GM18508 (cell line): ENCODE measurements around the gene DOCK3.
"Not testable (repeated sequence)": the region's sequence is repeated elsewhere in the genome, so short reads cannot be mapped to it uniquely, and the experiment has no call there.

Experiments
- ATAC-seq: cut with Tn5 transposase; IDR thresholded peaks from one replicate; pipeline ENCODE4 v1.9.1; 2021; ENCODE audit warnings: moderate number of reproducible peaks; ENCODE audit not compliant: insufficient read depth, unreplicated experiment

The DOCK3 gene

DNA sequence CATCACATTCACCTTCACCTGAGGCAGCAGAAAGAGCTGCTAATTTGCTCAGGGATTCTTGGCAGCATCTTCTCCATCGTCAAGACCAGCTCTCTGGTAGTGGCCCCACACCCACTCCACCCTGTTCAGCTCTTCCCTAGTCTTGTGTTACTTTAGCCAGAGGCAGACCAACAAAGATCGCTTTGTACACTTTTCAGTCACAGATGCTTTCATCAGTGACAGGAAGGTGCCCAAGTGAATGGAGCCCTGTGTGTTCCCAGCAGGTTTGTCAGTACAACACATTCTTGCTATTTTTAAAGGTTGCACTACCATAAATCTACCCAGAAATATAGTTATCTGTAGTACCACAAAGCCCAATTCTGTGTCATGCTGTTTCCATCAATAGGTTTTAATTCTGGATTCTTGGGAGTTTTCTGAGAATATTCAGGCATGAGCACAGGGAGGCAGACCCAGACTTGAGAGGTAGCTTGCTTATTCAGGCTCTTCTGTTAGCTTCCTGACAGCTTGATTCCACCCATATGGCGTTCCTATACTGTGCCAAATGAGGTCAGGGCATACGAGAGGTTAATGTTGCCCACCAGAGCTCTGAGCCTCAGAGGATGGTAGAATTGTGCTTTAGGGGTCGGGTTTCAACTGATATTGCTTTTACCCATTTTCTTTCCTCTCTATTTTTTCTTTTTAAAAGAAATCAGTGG lies 600.5 kb downstream of the DOCK3 start:
- no peak for ATAC-seq

DNA sequence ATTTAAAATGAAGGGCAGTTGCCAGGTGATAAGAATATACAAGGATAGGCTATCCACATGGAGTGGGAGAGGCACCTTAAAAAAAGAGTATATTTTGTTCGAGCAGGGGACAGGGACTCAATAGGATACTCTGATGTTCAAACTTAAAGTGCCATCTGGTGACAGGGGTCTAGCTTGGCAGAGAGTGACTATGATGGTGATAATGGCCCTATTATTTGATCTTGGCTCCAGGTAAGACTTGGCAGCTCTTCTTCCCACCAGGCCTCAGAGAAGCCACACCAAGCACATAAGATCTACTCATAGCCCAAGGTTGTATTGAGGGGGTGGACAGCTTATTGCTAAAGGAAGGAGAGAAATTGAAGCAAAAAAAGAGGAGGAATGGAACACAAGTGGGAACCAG lies 601.3 kb downstream of the DOCK3 start:
- ATAC-seq = no peak

DNA sequence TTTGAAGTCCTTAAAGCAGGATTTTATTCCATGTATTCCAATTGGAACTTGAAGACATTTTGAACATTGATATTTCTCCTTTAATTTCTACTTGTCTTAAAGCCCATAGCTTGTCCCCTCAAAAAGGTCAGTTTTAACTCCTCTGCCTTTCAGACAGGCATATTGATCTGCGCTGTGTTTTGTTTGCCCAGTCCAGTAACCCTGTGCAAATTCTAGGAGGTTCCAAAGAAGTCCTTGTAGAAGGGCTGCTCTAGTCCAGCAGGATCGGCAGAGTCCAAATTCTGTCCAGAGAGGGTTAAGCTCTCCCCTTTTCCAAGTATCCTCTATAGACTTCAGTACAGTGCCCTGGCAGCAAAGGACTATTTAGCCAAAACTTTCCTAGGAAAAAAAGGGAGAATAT lies 604.7 kb downstream of the DOCK3 start:
- ATAC-seq = no peak

DNA sequence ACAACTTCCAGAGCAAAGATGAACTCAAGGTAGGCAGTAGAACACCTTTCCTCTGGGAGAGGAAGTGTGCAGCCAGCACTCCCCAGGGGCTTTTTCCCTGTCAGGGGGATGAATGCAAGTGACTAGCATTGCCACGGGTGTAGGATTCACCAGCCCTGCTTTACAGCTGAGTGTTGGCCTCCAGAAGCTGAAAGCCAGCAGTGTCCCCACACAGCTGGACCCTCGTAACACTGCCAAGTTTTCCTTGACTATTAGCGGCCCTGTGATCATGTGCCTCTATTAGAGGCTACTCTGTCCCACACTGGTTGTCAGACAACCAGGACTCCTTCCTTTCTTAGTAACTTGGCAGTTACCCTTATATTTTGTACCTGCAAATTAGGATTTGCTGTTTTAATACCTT lies 605.4 kb downstream of the DOCK3 start:
- no peak for ATAC-seq

DNA sequence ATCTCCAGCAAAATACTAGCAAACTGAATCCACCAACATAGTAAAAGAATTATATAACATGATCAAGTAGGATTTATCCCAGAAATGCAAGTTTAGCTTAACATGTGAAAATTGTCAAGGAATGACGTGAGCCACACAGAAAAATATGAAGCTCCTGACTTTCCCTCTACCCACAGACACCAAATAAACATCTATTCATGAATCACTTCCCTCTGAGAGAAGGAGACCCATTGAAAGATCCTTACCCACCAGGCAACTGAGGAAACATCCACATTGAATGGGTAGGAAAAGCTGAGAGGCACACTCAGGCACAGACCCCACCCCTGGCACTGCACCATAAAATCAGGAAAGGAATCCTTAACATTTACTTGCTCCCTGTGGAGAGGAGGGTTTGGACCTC lies 608.2 kb downstream of the DOCK3 start:
- no peak for ATAC-seq

DNA sequence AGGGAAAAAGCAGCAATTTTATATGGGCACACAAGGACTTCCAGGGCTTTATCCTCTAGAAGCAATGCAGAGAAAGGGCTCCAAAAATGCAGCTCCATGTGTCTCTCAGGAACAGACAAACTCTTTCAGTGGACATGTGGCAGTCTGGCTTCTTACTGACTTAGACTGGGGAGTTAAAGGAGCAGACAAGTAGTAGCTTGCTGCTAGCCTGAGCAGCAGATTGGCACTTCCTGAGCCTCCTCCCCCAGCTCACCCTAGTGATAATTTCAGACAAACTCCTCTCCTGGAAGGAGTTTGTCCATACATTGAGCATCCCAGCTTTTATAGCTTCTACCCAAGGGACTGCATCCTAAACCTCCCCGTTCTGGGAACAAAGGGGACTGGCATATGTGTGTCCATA lies 608.7 kb downstream of the DOCK3 start:
- ATAC-seq = no peak

DNA sequence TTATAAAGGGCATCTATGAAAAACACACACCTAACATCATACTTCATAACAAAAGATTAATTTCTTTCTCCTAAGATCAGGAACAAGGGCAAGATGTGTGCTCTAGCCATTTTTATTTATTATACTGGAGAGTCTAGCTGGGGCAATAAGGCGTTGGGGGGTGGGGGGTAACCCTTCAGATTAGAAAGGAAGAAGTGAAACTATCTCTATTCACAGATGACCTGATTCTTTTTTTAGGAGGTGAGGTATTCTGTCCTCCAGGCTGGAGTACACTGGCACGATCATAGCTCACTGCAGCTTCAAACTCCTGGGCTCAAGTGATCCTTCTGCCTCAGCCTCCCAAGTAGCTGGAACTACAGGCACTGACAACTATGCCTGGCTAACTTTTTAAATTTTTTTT lies 620.9 kb downstream of the DOCK3 start:
- peak; percentile 81 for ATAC-seq

DNA sequence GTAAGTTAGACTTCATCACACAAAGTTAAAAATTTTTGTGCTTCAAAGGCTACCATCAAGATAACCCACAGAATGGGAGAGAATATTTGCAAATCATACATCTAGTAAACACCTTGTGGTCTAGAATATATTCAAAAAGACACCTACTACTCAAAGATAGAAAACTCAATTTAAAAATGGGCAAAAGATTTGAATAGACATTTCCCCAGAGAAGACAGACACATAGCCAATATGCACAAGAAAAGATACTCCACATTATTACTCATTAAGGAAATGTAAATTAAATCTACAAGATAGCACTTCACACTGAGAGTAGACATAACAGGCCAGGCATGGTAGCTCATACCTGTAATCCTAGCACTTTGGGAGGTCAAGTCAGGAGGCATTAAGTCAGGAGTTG lies 622.6 kb downstream of the DOCK3 start:
- ATAC-seq = no peak

DNA sequence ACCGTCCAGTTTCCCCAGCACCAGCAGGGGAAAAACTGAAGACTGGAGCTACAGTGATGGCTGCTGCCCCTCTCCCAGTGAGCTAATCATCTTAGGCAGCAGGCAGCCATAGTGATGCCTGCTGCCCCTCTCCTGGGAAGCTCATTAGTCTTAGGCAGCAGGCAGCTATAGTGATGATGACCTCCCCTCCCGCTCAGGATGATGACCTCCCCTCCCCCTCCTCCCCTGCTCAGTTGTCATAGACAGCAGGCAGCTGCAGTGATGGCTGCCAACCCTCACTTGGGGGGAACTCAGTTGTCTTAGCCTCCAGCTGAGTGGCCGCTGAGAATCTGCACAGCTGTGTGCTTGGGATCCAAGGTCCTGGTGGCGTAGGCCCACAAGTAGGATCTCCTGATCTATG lies 629.5 kb downstream of the DOCK3 start:
- ATAC-seq = no peak

DNA sequence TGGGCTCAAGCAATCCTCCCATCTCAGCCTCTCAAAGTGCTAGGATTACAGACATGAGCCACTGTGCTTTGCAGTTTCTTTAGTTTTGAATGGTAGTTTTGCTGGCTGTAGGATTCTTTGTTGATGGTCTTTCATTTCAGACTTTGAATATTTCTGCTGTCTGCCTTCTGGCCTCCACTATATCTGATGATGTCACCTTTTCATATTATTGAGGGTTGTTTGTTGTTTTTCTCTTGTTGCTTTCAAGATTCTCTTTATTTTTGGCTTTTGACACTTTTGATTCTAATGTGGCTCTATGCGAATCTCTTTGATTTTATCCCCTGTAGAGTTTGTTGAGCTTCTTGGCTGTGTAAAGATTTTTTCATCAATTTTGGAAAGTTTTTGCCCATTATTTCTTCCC lies 631.4 kb downstream of the DOCK3 start:
- no peak for ATAC-seq

DNA sequence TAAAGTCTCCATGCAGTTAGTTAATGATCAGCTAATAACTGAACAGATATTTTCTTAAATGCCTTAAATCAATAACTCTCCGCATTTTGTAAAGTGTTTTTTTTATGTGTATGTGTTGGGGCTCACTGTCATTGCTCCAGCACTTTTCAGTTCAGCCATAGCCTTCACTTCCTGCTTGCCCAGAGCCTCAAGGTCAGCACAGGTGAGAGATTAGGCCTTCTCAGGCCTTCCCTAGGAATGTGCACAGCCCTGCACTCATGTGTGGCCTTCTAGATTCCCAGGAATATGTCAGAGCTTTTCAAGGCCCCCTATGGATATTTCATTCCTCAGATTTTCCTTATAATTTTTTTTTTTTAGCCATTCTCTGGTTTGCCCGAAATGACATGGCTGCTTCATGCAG lies 632.7 kb downstream of the DOCK3 start:
- no peak for ATAC-seq

DNA sequence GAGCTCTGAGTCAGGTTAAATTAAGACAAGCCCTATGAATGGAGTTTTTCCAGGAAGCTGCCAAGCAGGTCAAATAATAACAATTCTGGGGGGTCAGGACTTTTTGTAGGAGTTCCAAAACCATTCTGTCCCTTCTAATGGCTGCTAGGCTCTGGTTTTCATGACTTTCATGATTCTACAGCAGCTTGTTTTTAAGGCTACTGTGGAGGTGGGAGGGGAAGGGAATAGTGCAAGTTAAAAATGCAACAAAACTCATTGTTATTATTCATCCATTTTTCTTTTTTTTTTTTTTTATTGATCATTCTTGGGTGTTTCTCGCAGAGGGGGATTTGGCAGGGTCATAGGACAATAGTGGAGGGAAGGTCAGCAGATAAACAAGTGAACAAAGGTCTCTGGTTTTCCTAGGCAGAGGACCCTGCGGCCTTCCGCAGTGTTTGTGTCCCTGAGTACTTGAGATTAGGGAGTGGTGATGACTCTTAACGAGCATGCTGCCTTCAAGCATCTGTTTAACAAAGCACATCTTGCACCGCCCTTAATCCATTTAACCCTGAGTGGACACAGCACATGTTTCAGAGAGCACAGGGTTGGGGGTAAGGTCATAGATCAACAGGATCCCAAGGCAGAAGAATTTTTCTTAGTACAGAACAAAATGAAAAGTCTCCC lies 633.3 kb downstream of the DOCK3 start:
- ATAC-seq = not testable (repeated sequence)

DNA sequence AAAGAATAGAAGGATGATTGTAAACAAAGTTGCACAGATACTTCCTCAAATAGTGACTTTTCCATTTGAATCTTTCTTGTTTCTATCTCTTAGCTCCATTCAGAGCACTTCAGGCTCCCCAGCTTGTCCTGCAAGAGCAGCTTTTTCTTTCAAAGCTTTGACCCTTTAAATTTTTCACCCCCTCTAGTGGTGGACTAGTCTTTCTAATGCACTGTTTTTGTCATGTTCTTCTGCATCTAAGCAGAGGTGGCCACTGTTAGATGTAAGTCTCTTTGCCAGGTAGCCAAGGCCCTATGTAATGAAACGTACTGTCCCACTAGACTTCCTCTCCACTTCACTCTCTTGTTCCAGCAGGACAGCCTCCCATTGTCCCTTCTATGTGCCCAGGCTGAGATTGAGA lies 636.3 kb downstream of the DOCK3 start:
- no peak for ATAC-seq

DNA sequence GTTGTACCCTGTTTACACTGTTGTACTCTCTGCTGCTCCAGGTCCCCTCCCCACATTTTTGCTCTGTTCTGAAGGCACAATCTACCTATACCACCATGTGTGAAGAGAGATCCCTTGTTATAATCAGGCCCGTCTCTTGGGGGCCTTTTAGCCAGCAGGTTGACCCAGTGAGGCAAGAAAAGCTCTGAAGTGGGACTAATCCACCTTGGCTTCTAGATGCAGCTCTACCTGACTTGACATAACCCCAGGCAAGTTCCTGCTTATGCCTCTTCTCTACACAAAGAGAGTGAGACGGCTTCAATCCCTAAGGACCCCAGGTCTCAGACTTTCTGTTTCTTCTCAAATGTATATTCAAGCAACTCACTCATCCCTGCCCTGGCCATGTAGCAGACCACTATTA lies 653.5 kb downstream of the DOCK3 start:
- no peak for ATAC-seq

DNA sequence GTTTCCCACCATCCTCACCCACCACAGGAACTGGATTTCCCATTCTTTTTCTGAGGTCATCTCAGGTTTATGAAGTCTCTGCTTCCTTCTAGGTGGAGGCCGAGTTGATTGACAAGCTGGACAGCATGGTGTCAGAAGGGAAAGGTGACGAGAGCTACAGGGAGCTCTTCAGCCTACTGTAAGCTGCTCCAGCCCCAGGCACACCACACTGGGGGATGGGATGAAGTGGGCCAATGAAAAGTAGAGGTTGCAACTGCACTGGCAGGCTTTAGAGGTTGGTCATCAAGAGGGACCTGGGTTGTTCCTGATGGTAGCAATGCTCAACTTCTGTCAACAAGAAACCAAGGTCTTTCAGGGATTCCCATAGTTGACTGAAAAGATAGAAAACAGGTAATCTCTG lies 655.3 kb downstream of the DOCK3 start:
- no peak for ATAC-seq

DNA sequence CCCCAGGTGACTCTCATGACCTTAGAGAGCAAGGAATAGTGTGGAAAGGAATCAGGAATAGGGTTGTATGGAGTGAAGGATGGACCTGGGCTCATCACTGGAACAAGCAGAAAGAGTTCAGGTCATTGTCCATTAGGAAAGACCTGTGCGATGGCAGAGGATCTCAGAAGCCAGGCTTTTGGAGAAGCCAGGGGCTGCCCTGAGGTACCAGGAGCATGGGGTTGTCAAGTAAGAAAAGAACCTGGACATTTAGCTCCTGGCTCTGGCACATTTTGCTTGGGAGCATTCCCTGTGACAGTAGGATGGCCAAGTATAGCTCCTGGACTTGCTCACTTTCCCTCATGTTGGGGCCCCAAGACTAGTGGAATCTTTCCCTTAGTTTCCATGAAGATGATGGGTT lies 657.4 kb downstream of the DOCK3 start:
- ATAC-seq = no peak

DNA sequence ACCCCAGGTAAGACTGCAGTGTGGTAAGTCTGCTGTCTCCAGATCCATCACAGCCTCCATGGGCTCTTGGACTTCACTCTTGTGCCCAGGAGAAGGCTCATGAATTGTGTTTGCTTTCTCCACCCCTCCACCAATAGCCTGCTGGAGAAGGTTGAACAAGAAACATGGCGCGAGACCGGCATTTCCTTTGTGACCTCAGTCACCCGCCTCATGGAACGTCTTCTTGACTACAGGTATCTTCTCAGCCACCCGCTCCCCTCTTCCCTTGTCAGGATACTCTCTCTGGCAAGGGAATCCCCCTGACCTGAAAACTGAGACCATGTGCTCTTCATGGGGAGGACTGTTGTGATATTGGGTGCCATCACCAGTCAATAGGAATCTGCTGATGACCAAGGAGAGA lies 658.3 kb downstream of the DOCK3 start:
- ATAC-seq = no peak

DNA sequence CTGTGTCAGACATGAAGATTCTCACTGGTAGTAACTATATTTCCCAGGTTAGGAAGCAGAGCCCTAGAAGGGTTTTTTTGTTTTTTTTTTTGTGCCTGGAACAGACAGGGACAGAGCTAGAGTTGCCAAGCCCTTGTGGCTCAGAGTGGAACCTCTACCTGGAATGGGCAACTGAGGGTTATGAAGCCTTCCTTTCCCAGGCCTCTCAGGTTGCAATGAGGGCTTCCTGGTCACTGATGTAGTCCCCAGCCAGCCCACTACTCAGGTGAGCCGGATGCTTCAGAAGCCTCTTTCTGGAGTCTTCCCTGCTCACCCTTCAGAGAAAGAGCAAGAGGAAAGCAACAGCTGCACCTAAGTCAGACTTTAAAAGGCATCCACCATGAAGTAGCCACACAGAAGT lies 661.5 kb downstream of the DOCK3 start:
- no peak for ATAC-seq

DNA sequence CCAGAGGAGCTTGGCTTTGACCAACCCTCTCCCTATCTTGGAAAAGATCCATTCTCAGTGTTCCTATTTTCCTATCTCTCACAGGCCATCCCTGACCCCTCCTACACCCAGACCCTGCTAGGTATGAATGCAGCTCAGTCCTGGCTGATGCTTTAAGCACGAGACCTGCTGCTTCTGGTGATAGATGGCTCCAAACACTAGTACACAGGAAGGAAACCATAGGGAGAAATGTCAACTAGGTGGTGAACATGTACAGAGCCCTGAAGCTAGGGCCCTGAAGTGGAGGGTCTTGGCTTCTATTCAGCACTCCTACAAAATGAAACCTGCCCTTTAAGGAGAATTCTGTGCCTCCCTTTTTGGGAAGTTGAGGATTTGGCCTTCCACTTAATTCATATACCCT lies 662.9 kb downstream of the DOCK3 start:
- ATAC-seq = no peak

DNA sequence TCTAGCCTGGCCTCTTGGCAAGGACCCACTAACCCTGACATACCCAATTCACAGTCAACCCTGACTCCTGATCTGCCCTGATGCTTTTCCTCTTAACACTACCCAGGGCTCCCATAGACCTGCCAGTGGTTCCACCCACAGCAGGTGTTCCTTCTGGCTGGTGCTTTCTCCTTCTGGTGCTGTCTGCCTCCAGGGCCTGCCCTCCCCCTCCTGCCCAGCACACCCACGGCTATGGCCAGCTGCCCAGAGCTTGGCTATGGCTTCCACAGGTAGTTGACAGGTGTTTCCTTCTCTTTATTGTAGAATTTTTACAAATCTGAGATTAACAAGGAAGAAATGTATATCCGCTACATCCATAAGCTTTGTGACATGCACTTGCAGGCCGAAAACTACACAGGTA lies 663.9 kb downstream of the DOCK3 start:
- no peak for ATAC-seq

DNA sequence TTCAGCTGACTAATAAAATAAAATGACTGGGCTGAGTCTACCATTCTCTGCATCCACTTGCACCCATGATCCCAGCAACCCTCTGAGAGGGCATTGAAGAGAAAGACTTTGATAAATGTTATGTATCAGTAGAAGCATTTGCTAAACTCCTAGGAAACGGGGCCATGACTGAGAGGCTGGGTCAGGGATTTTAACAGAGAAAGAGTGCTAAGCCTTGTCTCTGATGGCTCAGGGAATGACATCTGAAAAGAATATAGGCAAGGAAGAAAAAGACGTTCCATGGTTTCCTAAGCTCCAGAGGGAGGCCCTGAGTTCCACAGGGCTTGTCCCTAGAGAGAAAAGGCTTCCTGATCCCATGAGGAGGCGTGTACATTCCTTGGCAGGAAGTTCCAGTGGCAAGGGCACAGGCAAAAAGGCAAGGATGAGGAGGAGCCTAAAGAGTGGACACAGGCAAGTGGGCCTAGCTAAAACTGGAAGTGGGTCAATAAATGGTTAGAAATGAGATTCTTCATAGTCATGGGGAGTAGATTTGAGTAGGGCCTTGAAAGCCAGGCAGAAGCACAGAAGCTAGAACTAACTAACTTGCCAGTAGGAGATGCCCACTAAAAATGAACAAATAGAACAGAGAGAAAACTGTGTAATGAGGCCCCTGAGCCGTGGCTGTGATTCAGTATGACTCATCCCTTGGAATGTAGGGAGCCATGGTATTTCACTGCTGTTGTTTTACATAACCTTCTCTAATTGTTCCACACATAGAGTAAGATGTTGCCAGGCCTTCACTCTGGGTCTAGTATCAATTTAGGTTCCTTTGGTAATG lies 665.5 kb downstream of the DOCK3 start:
- no peak for ATAC-seq
